ENCODE data around the gene CEACAM7.

Gene CEACAM7

DNA sequence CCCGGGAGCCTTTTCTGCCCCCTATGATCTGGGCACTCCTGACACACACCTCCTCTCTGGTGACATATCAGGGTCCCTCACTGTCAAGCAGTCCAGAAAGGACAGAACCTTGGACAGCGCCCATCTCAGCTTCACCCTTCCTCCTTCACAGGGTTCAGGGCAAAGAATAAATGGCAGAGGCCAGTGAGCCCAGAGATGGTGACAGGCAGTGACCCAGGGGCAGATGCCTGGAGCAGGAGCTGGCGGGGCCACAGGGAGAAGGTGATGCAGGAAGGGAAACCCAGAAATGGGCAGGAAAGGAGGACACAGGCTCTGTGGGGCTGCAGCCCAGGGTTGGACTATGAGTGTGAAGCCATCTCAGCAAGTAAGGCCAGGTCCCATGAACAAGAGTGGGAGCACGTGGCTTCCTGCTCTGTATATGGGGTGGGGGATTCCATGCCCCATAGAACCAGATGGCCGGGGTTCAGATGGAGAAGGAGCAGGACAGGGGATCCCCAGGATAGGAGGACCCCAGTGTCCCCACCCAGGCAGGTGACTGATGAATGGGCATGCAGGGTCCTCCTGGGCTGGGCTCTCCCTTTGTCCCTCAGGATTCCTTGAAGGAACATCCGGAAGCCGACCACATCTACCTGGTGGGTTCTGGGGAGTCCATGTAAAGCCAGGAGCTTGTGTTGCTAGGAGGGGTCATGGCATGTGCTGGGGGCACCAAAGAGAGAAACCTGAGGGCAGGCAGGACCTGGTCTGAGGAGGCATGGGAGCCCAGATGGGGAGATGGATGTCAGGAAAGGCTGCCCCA, 8.5 kb upstream of the CEACAM7 start:
- H3K79me2 ChIP-seq (ENCODE audit: insufficient read depth, low read length), result no peaks in the 10 kb centered on the region
- no peaks in the 10 kb centered on the region for H3K9me2 ChIP-seq (replicated peaks; ENCODE audit: insufficient read depth, low read length)
- TF ChIP-seq, protein P1, sequence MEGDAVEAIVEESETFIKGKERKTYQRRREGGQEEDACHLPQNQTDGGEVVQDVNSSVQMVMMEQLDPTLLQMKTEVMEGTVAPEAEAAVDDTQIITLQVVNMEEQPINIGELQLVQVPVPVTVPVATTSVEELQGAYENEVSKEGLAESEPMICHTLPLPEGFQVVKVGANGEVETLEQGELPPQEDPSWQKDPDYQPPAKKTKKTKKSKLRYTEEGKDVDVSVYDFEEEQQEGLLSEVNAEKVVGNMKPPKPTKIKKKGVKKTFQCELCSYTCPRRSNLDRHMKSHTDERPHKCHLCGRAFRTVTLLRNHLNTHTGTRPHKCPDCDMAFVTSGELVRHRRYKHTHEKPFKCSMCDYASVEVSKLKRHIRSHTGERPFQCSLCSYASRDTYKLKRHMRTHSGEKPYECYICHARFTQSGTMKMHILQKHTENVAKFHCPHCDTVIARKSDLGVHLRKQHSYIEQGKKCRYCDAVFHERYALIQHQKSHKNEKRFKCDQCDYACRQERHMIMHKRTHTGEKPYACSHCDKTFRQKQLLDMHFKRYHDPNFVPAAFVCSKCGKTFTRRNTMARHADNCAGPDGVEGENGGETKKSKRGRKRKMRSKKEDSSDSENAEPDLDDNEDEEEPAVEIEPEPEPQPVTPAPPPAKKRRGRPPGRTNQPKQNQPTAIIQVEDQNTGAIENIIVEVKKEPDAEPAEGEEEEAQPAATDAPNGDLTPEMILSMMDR (IDR thresholded peaks at IDR 0.05; ENCODE audit: insufficient read depth, low read length, poor library complexity, severe bottlenecking), result no peak
- TF ChIP-seq EZH2phosphoT487 (conservative IDR thresholded peaks at IDR 0.05; ENCODE audit: low read length), result no peak
- no peaks in the 10 kb centered on the region for H3K36me3 ChIP-seq (ENCODE audit: low read length)
- no peaks in the 10 kb centered on the region for H4K20me1 ChIP-seq (ENCODE audit: low read depth, low read length)
- H3K9me3 ChIP-seq (ENCODE audit: insufficient read depth, low read length), result no peaks in the 10 kb centered on the region
- no peak overlapping the region for H3K4me3 ChIP-seq (ENCODE audit: insufficient read depth, low read length, poor library complexity, severe bottlenecking)
- H2AFZ ChIP-seq (ENCODE audit: low read depth, low read length, severe bottlenecking), result no peak overlapping the region
- no peak overlapping the region for H3K9ac ChIP-seq (ENCODE audit: low read length)
- H3F3A ChIP-seq (ENCODE audit: insufficient read depth), result no peaks in the 10 kb centered on the region
- H3K27me3 ChIP-seq (ENCODE audit: low read length), result no peaks in the 10 kb centered on the region
- no peak overlapping the region for H3K4me2 ChIP-seq (ENCODE audit: low read depth, low read length, poor library complexity, severe bottlenecking)
- no peak overlapping the region for H3K27ac ChIP-seq (ENCODE audit: low read depth, low read length)

DNA sequence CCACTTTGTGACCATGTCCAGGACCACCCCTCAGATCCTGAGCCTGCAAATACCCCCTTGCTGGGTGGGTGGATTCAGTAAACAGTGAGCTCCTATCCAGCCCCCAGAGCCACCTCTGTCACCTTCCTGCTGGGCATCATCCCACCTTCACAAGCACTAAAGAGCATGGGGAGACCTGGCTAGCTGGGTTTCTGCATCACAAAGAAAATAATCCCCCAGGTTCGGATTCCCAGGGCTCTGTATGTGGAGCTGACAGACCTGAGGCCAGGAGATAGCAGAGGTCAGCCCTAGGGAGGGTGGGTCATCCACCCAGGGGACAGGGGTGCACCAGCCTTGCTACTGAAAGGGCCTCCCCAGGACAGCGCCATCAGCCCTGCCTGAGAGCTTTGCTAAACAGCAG, 7.7 kb upstream of the CEACAM7 start:
- H4K20me1 ChIP-seq (ENCODE audit: low read depth, low read length), result no peaks in the 10 kb centered on the region
- no peak overlapping the region for H3K4me3 ChIP-seq (ENCODE audit: insufficient read depth, low read length, poor library complexity, severe bottlenecking)
- H3K9me2 ChIP-seq (replicated peaks; ENCODE audit: insufficient read depth, low read length), result no peaks in the 10 kb centered on the region
- H3F3A ChIP-seq (ENCODE audit: insufficient read depth), result no peaks in the 10 kb centered on the region
- H3K9me3 ChIP-seq (ENCODE audit: insufficient read depth, low read length), result no peaks in the 10 kb centered on the region
- no peak overlapping the region for H3K9ac ChIP-seq (ENCODE audit: low read length)
- no peaks in the 10 kb centered on the region for H3K79me2 ChIP-seq (ENCODE audit: insufficient read depth, low read length)
- H3K36me3 ChIP-seq (ENCODE audit: low read length), result no peaks in the 10 kb centered on the region
- no peak overlapping the region for H3K27ac ChIP-seq (ENCODE audit: low read depth, low read length)
- no peak overlapping the region for H3K4me2 ChIP-seq (ENCODE audit: low read depth, low read length, poor library complexity, severe bottlenecking)
- H2AFZ ChIP-seq (ENCODE audit: low read depth, low read length, severe bottlenecking), result no peak overlapping the region
- no peak for TF ChIP-seq EZH2phosphoT487 (conservative IDR thresholded peaks at IDR 0.05; ENCODE audit: low read length)
- TF ChIP-seq, protein P1 (IDR thresholded peaks at IDR 0.05; ENCODE audit: insufficient read depth, low read length, poor library complexity, severe bottlenecking), result no peak
- no peaks in the 10 kb centered on the region for H3K27me3 ChIP-seq (ENCODE audit: low read length)

DNA sequence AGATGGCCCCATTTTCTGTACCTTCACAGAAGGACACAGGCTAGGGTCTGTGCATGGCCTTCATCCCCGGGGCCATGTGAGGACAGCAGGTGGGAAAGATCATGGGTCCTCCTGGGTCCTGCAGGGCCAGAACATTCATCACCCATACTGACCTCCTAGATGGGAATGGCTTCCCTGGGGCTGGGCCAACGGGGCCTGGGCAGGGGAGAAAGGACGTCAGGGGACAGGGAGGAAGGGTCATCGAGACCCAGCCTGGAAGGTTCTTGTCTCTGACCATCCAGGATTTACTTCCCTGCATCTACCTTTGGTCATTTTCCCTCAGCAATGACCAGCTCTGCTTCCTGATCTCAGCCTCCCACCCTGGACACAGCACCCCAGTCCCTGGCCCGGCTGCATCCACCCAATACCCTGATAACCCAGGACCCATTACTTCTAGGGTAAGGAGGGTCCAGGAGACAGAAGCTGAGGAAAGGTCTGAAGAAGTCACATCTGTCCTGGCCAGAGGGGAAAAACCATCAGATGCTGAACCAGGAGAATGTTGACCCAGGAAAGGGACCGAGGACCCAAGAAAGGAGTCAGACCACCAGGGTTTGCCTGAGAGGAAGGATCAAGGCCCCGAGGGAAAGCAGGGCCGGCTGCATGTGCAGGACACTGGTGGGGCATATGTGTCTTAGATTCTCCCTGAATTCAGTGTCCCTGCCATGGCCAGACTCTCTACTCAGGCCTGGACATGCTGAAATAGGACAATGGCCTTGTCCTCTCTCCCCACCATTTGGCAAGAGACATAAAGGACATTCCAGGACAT, 7.0 kb upstream of the CEACAM7 start:
- Histone ChIP-seq H3K9ac (ENCODE audit: low read length) (no peak overlapping the region), H3K9me2 (replicated peaks; ENCODE audit: insufficient read depth, low read length) (no peaks in the 10 kb centered on the region), H3K4me2 (ENCODE audit: low read depth, low read length, poor library complexity, severe bottlenecking) (no peak overlapping the region), H3K4me3 (ENCODE audit: insufficient read depth, low read length, poor library complexity, severe bottlenecking) (no peak overlapping the region), H3F3A (ENCODE audit: insufficient read depth) (no peaks in the 10 kb centered on the region), H3K27ac (ENCODE audit: low read depth, low read length) (no peak overlapping the region), H4K20me1 (ENCODE audit: low read depth, low read length) (no peaks in the 10 kb centered on the region), H3K36me3 (ENCODE audit: low read length) (no peaks in the 10 kb centered on the region), H3K27me3 (ENCODE audit: low read length) (no peaks in the 10 kb centered on the region), H2AFZ (ENCODE audit: low read depth, low read length, severe bottlenecking) (no peak overlapping the region), H3K79me2 (ENCODE audit: insufficient read depth, low read length) (no peaks in the 10 kb centered on the region), H3K9me3 (ENCODE audit: insufficient read depth, low read length) (no peaks in the 10 kb centered on the region)
- TF ChIP-seq, protein P1 (IDR thresholded peaks at IDR 0.05; ENCODE audit: insufficient read depth, low read length, poor library complexity, severe bottlenecking), result no peak

Measured in SU-DHL-6 (cell line).